HG02763 (cell line): ENCODE data around the gene AGPAT1.
"Not testable (repeated sequence)": the region's sequence is repeated elsewhere in the genome, so short reads cannot be mapped to it uniquely, and the experiment has no call there.

Experiments
- ATAC-seq: cut with Tn5 transposase; IDR thresholded peaks from one replicate; pipeline ENCODE4 v1.9.1; 2021; ENCODE audit warnings: mild to moderate bottlenecking, moderate library complexity; ENCODE audit not compliant: unreplicated experiment

Gene AGPAT1

DNA sequence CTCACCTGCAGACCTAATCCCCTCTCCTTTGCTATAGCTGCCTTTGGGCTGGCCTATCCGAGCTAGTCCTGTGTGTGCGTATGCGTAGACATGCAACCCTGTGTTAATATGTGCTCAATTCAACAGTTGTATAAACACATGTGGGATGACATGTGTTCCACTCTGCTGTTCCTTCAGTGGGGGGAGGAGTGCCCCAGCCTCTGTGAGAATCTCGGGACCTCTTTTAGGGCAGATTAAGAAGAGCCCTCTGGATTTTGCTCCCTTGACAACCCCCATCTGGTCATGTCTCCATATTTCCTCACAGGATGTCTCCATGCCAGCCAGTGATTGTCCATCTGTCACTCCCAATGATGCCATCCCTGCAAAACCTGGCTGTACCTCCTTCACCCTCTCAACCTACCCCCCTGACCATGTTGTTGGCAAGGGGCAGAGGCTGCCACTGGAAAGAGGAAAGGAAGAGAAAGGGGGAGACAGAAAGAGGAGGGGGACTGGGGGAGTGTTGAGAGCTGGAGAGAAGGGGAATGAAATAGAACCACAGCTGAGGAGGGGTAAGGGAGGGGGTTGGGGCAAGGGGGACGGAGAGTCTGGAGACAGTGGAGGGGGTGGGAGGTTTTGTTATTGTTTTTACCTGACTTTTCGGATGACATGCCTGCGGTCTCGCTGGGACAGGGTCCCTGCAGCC, 24.6 kb downstream of the AGPAT1 start:
- ATAC-seq, result no peak

DNA sequence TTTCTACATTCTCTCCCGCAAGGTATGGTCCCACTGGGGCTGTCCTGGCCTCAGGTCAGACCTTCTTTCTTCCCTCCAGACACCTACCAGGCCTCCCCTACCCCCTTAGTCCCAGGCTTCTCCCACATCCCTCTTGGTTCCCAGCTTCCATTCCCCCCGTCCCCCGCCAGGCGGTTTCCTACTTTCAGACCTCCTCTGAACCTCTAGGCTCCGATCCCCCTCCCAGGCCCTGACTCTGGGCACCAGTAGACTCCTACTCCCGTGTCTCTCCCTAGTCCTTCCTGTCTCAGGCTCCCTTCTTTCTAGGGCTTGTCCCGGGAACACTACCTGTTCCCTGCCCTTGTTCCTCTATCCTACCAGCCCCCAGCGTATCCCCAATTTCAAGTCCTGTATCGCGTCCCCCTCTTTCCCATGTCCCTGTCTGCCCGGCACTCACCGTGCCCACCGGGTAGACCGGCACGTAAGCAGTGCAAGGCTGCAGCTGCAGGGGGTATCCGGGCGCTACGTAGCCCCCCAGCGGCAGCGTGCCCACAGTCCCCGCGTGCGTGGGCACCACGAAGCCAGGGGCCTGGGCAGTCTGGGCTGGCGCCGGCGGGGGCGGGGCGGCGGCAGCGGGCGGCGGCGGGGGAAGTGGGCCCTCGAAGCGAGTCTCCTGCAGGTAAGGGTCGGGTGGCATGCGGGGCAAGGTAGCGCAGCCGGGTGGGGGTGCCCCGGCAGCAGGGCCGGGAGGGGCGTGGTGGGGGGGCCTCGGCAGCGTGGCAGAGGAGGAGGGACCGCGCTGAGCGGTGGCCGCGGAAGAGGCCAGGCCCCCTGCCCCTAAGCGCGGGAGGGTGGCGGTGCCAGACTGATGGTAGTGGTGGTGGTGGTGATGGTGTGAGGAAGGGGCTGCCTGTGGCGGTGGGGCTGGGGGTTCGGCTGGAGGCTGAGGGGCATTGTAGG, 25.7 kb downstream of the AGPAT1 start:
- no peak for ATAC-seq

DNA sequence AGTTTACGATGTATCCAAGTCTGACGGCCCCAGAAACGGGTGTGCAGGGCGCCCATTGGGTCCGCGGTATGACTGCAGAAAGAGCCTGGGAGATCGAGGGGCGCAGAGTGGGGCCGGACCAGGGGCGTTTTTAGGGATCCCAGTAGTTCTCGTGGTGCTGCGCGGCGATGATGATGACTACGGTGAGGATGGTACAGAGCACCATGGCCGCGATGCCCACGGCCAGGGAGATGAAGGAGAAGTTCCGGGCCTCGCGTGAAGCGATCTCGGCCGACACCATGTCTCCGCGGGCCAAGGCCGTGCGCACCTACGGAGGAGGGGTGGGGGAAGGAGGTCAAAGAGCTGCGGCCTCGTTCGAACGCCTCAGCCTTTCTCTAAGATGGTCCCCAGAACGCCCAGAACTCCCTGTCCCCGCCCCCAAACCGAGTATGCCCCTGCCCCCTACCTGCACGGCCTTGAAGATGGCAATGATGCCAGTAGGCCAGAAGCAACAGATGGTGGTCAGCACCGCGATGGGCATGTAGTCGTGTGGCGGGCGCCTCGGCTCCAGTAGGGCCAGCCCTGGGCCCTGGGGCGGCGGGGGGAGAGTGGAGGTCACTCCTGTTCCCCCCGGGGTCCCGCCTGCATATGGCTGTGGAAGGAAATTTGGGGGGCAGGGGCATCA, 26.7 kb downstream of the AGPAT1 start:
- ATAC-seq, result no peak

- no peak for ATAC-seq
These were observed 27.4 kb downstream of the AGPAT1 start for GRCh38 chr6:32148289-32149091.

- ATAC-seq, result no peak
These were observed 28.3 kb downstream of the AGPAT1 start for GRCh38 chr6:32147401-32148132.

GRCh38 chr6:32146687-32147086, 29.2 kb downstream of the AGPAT1 start:
- ATAC-seq, result no peak

DNA sequence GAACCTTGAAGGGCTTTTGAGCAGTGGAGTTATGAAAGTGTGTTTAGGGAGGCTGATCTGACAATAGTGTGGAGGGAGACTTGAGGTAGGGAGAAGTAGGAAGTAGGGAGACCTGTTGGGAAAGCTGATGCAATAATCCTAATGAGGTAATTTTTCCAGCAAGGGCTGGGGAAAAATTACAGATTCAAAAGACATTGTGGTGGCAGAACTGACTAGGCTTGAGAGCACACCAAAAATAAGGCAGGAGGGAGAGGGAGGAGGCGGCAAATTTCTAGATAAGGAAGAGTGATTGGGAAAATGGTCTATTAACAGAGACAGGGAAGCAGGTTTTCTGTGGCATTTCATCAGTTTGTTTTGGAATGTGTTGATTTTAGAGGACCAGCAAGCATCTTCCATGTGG, 29.6 kb downstream of the AGPAT1 start:
- no peak for ATAC-seq

DNA sequence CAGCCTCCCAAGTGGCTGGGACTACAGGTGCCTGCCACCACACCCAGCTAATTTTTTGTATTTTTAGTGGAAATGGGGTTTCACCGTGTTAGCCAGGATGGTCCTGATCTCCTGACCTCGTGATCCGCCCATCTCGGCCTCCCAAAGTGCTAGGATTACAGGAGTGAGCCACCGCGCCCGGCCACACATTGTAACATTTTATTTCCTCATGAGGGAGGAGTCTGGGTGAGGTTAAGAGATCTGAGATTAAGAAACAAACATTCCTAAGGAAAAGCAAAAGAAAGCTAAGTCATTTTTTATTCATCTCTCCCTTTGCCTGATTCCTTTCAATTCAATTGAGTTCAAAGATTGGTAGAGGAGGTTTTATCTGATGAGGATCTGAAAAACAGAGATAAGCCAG, 31.6 kb downstream of the AGPAT1 start:
- ATAC-seq, result not testable (repeated sequence)

DNA sequence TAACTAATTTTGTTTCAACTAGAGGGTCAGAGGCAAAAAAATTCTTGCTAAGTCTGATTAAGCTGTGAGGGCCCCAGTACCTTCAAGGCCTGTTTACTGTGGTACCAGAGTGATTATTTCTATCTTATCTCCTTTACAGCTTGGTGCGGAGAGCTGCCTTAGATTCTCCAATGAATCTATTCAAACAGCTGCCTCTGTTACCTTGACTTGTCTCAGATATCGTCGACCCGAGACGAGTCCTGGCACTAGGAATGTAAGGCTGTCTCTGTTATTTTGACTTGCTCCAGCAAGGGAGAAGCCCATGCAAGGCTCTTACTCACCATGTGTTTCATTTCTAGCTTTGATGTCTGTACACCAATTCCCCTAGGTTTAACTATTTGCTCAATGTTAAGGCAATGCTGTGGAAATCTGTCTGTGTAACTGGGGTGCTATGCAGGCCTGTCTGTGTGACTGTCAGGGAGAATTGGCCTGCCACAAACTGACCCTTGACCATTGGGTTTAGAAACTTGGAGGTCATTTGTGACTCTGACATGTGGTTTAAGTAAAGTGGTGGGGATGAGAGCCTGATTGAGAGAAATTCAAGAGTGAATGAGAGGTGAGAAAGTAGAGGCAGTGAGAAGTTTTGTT, 35.4 kb downstream of the AGPAT1 start:
- ATAC-seq, result no peak

- no peak for ATAC-seq
These were observed 36.3 kb downstream of the AGPAT1 start for GRCh38 chr6:32139590-32139989.

DNA sequence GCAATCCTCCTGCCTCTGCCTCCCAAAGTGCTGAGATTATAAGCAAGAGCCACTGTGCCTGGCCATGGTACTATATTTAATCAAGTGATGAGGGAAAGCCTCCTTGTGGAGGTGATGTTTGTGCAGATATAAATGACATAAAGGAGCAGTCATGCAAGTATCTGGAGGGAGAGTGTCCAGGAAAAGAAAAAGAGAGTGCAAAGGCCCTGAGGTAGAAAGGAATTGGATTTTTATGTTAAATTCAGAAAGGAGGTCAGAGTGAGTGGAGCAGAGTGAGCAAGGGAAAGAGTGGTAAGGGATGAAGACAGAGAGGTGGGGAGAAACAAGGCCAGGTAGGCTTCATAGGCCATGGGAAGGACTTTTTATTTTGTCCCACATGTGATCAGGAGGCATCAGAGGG, 38.4 kb downstream of the AGPAT1 start:
- no peak for ATAC-seq

DNA sequence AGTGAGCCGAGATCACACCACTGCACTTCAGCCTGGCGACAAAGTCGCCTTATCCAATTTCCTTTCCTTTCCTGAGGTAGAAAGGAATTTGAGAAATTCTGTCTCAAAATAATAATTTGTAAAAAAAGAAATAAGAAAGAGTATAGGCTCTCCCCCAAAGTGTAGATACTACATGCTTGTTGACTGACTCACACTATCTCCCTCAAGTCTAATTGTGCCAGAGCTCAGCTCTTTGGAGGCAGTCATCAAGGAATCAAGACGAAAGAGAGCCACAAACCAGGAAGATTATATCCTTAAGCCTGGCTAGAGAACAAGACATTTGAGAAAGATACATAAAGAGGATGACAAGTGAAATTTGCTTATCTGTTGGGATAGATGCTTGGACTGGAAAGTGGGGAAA, 42.1 kb downstream of the AGPAT1 start:
- no peak for ATAC-seq

DNA sequence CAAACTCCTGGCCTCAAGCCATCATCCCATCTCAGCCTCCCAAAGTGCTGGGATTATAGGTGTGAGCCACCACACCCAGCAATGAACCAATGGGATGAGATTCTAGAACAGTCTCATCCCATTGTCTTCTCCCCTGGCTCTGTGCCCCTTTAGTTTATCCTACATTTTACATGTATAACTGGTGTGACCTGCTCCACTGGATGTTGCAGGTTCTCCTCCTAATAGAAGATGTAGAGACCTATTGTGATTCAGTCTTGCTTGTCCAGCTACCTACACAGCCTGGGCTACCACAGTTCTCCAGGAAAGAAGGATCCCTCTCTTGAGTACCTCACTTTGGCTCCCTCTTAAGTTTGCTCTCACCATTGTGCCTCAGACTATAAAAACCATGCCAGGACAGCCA, 43.8 kb downstream of the AGPAT1 start:
- no peak for ATAC-seq

GRCh38 chr6:32131439-32131948, 44.4 kb downstream of the AGPAT1 start:
- ATAC-seq, result no peak

DNA sequence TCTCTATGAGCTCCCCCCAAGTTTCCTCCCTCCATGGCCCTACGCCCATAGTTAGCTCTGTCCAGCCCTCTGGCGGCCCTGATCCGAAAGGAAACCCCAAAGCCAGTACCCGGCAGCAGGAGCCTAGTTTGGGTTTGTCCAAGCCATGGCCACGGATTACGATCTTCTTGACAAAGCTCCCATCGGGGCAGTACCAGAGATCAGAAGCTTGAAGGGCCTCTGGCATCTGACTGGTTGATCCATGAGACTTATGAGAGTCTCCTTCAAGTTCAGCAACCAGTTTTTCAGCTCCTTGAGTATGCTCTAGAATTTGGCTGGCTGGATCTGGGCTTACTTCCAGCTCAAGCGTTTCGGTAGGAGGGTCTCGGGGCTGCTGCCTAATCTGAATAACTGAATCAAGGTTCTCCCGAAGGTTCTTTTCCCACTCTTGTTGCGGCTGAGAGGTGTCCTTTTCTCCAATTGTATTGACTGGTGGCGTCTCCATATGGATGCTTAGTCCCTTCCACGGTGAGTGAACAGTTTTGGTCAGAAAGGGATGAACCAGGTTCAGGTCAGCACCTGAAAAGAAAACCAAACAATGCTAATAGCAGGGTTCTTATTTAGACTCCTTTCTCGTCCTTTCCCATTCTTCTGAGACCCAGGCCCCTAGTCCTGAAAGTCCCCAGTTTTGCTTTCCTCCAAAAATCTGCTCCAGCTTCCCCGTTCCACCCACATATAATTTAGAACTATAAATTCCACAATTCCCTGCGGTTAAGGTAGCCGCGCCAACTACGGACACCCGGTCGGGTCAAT, 46.4 kb downstream of the AGPAT1 start:
- no peak for ATAC-seq

GRCh38 chr6:32128751-32129296, 47.1 kb downstream of the AGPAT1 start:
- no peak for ATAC-seq

- ATAC-seq, result peak; percentile 89
These were observed 47.9 kb downstream of the AGPAT1 start, which contains the start of gene ATF6B for GRCh38 chr6:32127717-32128592. ATF6B (minus strand) TSS chr6:32128246; CDS start chr6:32128207, 39 bp downstream.

- ATAC-seq, result no peak
These were observed 48.5 kb downstream of the AGPAT1 start for GRCh38 chr6:32127409-32127716.
